GM21717 (cell line): ENCODE results near the gene EPAS1.

Experiments
- ATAC-seq: cut with Tn5 transposase; IDR thresholded peaks from one replicate; pipeline ENCODE4 v1.9.1; 2021; ENCODE audit warnings: mild to moderate bottlenecking, moderate library complexity; ENCODE audit not compliant: unreplicated experiment

The EPAS1 gene

DNA sequence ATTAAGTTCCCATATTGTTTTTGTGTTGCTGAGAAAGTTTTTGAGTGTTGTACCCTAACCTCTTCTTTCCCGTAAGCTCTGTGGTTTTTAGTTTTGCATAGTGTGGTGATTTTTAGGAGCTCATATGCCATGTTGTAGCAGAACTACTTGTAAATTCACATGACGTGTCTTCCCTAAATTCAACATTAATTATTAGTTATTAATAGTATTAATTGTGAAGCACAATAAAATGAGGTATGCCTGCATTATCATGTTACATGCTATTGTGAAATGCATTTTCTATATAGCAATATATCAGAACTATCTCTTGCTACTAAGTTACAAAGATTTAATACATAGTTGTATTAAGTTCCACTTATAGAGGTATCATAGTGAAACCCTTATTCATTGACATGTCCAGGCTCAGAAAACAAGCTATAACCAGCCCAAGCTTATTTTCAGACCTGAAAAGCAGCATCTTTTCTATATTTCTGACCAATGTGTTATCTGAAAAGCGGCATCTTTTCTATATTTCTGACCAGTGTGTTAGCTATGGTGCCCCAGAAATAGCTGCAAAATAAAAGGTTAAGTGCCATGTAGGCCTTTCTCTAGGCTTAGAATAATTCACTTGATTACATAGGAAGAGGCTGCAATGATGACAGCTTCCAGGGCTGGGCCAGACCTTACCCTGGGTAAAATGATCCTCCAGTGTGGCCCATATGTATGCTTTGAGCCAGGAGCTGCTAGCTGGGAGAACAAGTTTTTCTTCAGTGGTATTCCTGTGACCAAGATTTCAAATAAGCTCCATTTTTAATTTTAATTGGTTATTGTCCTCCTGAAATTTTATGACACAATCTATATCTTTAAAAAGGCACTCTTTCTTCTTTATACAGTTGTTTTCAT, 21.6 kb downstream of the EPAS1 start:
- ATAC-seq, result no peak

- no peak for ATAC-seq
These were observed 22.5 kb downstream of the EPAS1 start for GRCh38 chr2:46319711-46320110.

- ATAC-seq, result no peak
These were observed 22.9 kb downstream of the EPAS1 start for GRCh38 chr2:46320141-46320567.

GRCh38 chr2:46323730-46324129, 26.5 kb downstream of the EPAS1 start:
- no peak for ATAC-seq

DNA sequence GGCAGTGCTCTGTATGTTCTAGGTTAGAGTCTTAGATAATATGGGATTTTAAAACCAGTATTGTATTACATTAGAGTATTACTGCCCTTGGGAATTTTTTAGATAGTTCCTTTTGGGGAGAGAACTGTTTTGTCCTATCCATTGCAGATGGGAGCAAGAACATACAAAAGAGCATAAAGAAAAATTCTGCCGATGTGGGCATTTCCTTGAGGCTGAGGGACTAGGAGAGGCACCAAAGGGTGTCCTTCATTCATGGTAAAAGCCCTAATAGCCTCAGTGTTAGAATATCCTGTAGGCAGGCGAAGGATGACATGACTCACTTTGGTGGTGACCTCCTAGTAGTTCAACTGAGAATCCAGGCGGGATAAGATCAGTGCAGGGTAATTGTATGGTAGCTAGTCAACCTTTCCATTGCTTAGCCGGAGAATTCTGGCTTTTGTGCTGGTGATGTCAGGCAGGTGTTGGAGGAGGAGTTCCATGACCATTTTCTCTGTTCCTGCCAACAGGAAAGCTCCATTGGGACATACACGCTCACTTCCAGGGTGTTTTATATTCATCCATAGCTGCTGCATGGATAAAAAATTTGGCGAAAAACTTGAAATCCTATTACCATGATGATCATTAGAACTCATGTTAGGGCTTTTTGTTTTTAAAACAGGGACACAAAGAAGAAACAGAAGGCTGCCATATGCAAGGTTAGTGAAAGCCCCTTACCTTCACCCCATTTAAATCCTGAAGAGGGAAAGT, 28.1 kb downstream of the EPAS1 start:
- ATAC-seq, result no peak

- ATAC-seq, result no peak
These were observed 29.2 kb downstream of the EPAS1 start for GRCh38 chr2:46326231-46326980.

GRCh38 chr2:46327627-46328026, 30.4 kb downstream of the EPAS1 start:
- no peak for ATAC-seq

- ATAC-seq, result no peak
These were observed 31.1 kb downstream of the EPAS1 start for GRCh38 chr2:46328291-46328690.

GRCh38 chr2:46328829-46329228, 31.6 kb downstream of the EPAS1 start:
- no peak for ATAC-seq

DNA sequence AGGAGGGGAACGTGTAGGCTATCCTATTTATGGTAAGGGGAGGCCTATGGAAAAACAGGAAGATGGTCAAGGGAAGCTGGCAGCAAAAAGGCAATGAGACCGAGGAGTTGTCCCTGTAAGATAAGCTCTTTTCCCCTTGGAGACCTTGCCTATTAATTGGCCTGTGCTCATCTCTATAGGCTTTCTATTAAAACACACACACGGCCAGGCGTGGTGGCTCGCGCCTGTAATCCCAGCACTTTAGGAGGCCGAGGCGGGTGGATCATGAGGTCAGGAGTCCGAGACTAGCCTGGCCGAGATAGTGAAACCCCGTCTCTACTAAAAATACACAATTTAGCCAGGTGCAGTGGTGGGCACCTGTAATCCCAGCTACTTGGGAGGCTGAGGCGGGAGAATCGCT, 32.1 kb downstream of the EPAS1 start:
- ATAC-seq, result no peak

- no peak for ATAC-seq
These were observed 32.9 kb downstream of the EPAS1 start for GRCh38 chr2:46329803-46330775.

DNA sequence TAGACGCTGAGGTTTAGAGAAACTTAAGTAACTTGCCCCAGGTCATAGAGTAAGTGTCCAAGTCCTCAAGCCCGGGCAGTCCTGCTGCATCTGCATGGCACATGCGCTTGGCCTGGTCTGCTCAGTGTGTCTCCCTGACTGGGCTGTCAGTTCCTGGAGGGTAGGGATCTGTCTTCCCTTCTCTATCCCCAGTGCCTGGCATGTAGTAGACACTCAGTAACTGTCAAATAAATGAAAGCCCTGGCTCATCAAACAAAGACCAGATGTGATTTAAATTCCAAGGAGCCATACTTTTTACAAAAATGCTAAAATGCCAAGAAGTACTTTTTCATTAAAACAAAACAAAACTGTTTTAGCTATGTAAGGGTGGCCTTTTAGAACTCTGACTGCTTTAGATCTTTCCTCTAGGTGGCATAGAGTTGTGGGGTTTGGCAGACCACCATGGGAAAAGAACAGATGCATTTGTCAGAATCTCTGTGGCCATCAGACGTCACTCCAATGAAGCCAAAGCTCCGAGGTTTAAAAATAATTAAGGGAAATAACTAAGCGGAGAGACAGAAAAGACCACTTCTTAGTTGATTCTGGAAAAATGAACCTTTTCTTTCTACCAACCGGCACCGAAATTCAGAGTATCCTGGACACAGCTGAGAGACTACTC, 34.0 kb downstream of the EPAS1 start:
- no peak for ATAC-seq

DNA sequence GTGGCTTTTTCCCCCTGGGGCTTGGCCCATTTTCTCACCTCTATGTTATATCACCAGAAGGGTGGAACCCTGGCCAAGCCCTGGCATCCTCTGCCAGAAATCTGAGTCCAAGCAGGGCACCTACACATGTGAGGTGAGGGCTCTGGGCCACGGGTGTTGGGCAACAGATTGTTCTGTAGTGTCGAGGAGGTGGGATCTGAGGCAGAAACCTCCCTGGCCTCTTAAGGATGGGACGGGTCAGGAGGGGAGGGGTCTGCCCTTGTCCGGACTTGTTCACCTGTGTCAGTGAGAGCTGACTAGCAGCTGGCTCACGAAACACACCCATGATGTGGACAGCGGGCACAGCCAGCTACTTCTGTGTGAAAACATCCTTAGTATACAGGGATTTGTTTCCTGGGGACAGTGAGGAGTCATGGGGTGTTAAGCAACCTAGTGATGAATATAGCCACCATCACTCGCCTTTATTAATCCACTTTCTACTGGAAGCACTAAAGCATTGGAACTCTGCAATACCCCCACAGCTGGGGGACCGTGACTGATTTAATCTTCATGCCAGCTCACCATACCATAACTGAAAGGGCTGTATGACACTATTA, 35.6 kb downstream of the EPAS1 start:
- no peak for ATAC-seq

DNA sequence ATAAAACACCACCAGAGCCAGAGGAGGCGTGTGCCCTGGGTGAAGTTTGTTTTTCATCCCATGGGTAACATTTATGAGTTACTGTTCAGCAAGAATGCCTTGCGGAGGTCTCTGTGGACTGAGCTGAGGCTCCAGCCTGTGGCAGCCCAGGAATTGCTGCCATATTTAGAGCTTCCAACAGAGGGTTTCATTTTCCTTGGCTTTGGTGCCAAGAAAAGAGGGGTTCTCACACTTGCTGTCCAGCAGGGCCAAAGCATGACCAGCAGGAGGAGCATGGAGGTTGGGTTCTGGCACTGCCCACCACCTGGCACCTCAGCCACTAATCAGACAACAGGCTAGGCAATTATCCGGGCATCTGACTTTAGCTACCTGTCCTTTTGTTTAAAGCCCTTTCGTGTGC, 36.7 kb downstream of the EPAS1 start:
- no peak for ATAC-seq

DNA sequence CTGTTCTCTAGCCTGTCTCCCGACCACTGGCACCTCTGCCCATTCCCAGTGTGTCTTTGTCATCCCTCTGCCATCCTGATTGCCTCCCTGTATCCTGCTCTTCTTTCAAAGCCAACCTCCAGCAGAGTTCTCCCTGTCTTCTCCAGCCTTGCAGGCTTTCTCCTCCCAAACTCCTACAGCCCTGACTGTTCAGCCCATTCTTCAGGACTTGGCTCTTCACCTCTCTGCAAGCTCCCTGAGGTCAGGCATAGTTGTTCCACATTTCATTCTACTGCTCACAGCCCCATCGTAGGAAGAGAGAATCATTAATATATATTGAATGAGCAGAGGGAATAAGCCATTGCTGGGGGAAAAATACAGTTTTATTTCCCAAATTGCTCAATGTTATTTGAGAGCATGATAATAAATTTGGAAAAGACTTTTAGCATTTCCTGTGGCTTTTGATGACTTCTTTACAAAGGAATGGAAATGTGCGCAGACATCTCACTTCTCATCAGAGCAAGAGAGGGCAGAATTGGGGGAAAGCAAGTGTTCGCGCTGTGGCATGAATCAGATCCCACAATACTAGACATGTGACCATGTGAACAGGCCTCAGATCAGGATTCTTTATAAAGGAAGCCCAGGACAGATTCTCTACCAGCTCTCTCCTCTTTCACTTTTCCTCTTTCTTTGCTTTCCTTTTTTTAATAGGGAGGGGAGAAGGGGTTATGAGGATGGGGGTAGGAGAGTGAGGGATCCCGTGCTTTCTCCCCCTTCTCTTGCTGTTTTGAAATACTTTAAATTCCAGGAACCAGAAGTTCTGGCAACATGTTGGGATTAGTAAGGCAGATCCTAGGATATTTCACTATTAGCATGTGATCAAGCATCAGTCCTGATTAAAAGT, 37.4 kb downstream of the EPAS1 start:
- ATAC-seq, result no peak

GRCh38 chr2:46335391-46336282, 38.4 kb downstream of the EPAS1 start:
- ATAC-seq, result no peak

GRCh38 chr2:46336283-46336959, 39.2 kb downstream of the EPAS1 start:
- no peak for ATAC-seq
